Sigmoid colon (tissue), 4 donors: Measurements from ENCODE around the gene PRKRIP1.

ENCODE experiments used
- CTCF ChIP-seq, 4 experiments: fragments of 450-650 bp in 3 of 4; fragments of 200-600 bp in 1 of 4; IDR thresholded peaks; one replicate each; pipeline ENCODE4 v1.5.1; 2016 to 2019; ENCODE audit warnings: antibody characterized with exemption in 4 of 4, mild to moderate bottlenecking in 3 of 4, moderate library complexity in 2 of 4
- POLR2AphosphoS5 ChIP-seq, 4 donors: sonication (generic); formaldehyde crosslinking; IDR thresholded peaks; one replicate each; pipeline ENCODE4 v1.6.1; 2017; ENCODE audit warnings: antibody characterized with exemption in 4 of 4

GRCh38 chr7:102459221-102459844 lies 63.2 kb downstream of the PRKRIP1 start:
- TF ChIP-seq CTCF (IDR thresholded peaks at IDR 0.05), result no peak
- TF ChIP-seq POLR2AphosphoS5 (IDR thresholded peaks at IDR 0.05), result no peak
